ENCODE results near the gene FAM110A.

DNA sequence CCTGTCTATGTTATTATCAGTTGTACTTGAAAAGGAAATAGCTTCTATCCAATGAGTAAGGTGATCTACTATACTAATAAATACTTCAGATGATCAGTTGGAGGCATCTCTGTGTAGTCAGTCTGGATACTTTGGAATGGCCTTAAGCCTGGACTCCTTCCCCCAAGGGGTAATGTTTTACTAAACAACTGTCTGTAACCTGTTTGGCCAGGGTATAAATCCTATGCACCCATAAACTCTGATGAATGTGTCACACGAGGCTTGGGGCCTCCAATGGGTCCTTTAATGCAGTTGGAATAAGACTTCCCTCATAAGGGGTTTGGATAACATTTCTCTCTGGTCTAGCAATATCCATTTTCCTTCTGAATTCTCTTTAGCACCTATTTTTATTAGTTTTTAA is 45.7 kb upstream of the FAM110A start:
- TF ChIP-seq, protein P1, sequence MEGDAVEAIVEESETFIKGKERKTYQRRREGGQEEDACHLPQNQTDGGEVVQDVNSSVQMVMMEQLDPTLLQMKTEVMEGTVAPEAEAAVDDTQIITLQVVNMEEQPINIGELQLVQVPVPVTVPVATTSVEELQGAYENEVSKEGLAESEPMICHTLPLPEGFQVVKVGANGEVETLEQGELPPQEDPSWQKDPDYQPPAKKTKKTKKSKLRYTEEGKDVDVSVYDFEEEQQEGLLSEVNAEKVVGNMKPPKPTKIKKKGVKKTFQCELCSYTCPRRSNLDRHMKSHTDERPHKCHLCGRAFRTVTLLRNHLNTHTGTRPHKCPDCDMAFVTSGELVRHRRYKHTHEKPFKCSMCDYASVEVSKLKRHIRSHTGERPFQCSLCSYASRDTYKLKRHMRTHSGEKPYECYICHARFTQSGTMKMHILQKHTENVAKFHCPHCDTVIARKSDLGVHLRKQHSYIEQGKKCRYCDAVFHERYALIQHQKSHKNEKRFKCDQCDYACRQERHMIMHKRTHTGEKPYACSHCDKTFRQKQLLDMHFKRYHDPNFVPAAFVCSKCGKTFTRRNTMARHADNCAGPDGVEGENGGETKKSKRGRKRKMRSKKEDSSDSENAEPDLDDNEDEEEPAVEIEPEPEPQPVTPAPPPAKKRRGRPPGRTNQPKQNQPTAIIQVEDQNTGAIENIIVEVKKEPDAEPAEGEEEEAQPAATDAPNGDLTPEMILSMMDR (IDR thresholded peaks at IDR 0.05), result no peak
- TF ChIP-seq POLR2A (IDR thresholded peaks at IDR 0.05; ENCODE audit: low read length), result no peak
- TF ChIP-seq KDM1A (IDR thresholded peaks at IDR 0.05; ENCODE audit: low read depth), result no peak
- TF ChIP-seq EP300 (IDR thresholded peaks at IDR 0.05), result no peak
- TF ChIP-seq HDAC2 (IDR thresholded peaks at IDR 0.05), result no peak
